ENCODE measurements around the gene JTB.
"Not testable (repeated sequence)": the region's sequence is repeated elsewhere in the genome, so short reads cannot be mapped to it uniquely, and the experiment has no call there.

The JTB gene

GRCh38 chr1:153987621-153988020, 10.1 kb upstream of the JTB start:
- H3K4me1 Mint-ChIP-seq = peaks cover 29% of the 10 kb centered on the region
- H3K36me3 Mint-ChIP-seq = peaks cover 15% of the 10 kb centered on the region
- H3K27ac Mint-ChIP-seq = peak overlapping the region; percentile 94
- H3K9me3 Mint-ChIP-seq = no peaks in the 10 kb centered on the region
- DNase-seq (ENCODE audit: low spot score in 2 of 2) = no peak
- ATAC-seq (ENCODE audit: low read depth) = no peak
- H3K4me3 Mint-ChIP-seq = no peak overlapping the region
- peaks cover 2% of the 10 kb centered on the region for H3K27me3 Mint-ChIP-seq

- peaks cover 19% of the 10 kb centered on the region for H3K4me1 Mint-ChIP-seq
- no peaks in the 10 kb centered on the region for H3K9me3 Mint-ChIP-seq
- ATAC-seq (ENCODE audit: low read depth) = no peak
- peaks cover 2% of the 10 kb centered on the region for H3K27me3 Mint-ChIP-seq
- peak within 1 kb of the TSS; percentile 94 for H3K27ac Mint-ChIP-seq
- H3K36me3 Mint-ChIP-seq = peaks cover 4% of the 10 kb centered on the region
- no peak for DNase-seq (ENCODE audit: low spot score in 2 of 2)
- peak within 1 kb of the TSS; percentile 74 for H3K4me3 Mint-ChIP-seq
These were observed 8.7 kb upstream of the JTB start, which contains the start of gene RAB13 for GRCh38 chr1:153985941-153986761. TSS of gene RAB13 (minus strand) at chr1:153986339. CDS start at chr1:153986236, 103 bp downstream.

GRCh38 chr1:153985341-153985912, 8.0 kb upstream of the JTB start:
- no peak for ATAC-seq (ENCODE audit: low read depth)
- H3K9me3 Mint-ChIP-seq = no peaks in the 10 kb centered on the region

GRCh38 chr1:153984123-153984894, 6.8 kb upstream of the JTB start:
- H3K4me3 Mint-ChIP-seq = no peak overlapping the region
- peaks cover 2% of the 10 kb centered on the region for H3K27me3 Mint-ChIP-seq
- no peak for DNase-seq (ENCODE audit: low spot score in 2 of 2)
- H3K27ac Mint-ChIP-seq = no peak overlapping the region
- H3K36me3 Mint-ChIP-seq = no peaks in the 10 kb centered on the region
- H3K9me3 Mint-ChIP-seq = no peaks in the 10 kb centered on the region
- H3K4me1 Mint-ChIP-seq = peaks cover 13% of the 10 kb centered on the region
- no peak for ATAC-seq (ENCODE audit: low read depth)

More at GRCh38 chr1:153985341-153985912, 8.0 kb upstream of the JTB start:
- Mint-ChIP-seq H3K36me3 (no peaks in the 10 kb centered on the region), H3K27me3 (peaks cover 2% of the 10 kb centered on the region), H3K27ac (peak overlapping the region; percentile 15), H3K4me3 (peak overlapping the region; percentile 58), H3K4me1 (peaks cover 17% of the 10 kb centered on the region)
- no peak for DNase-seq (ENCODE audit: low spot score in 2 of 2)

- not testable (repeated sequence) for H3K27ac Mint-ChIP-seq; H3K27me3 Mint-ChIP-seq; H3K36me3 Mint-ChIP-seq; ATAC-seq (ENCODE audit: low read depth); H3K9me3 Mint-ChIP-seq; H3K4me3 Mint-ChIP-seq; DNase-seq (ENCODE audit: low spot score in 2 of 2)
- H3K4me1 Mint-ChIP-seq = peaks cover 20% of the 10 kb centered on the region
These were observed 4.3 kb upstream of the JTB start for GRCh38 chr1:153981735-153982134.

- not testable (repeated sequence) for H3K27me3 Mint-ChIP-seq; H3K36me3 Mint-ChIP-seq; H3K9me3 Mint-ChIP-seq; ATAC-seq (ENCODE audit: low read depth); H3K27ac Mint-ChIP-seq; DNase-seq (ENCODE audit: low spot score in 2 of 2)
- Mint-ChIP-seq H3K4me1 (peaks cover 26% of the 10 kb centered on the region), H3K4me3 (peak overlapping the region; percentile 96)
These were observed 1.6 kb upstream of the JTB start for GRCh38 chr1:153979091-153979490.

- Mint-ChIP-seq H3K4me1 (peaks cover 27% of the 10 kb centered on the region), H3K36me3 (peaks cover 8% of the 10 kb centered on the region), H3K27ac (peak overlapping the region; percentile 86), H3K27me3 (no peaks in the 10 kb centered on the region), H3K4me3 (peak overlapping the region; percentile 96), H3K9me3 (no peaks in the 10 kb centered on the region)
- no peak for ATAC-seq (ENCODE audit: low read depth)
- no peak for DNase-seq (ENCODE audit: low spot score in 2 of 2)
These were observed 918 bp upstream of the JTB start for GRCh38 chr1:153978274-153978909.

GRCh38 chr1:153976819-153977249, 640 bp downstream of the JTB start:
- no peak for DNase-seq (ENCODE audit: low spot score in 2 of 2)
- H3K4me1 Mint-ChIP-seq = peaks cover 30% of the 10 kb centered on the region
- ATAC-seq (ENCODE audit: low read depth) = no peak
- H3K27me3 Mint-ChIP-seq = no peaks in the 10 kb centered on the region
- H3K36me3 Mint-ChIP-seq = peaks cover 8% of the 10 kb centered on the region
- peak overlapping the region; percentile 86 for H3K27ac Mint-ChIP-seq
- H3K4me3 Mint-ChIP-seq = peak overlapping the region; percentile 96
- H3K9me3 Mint-ChIP-seq = no peaks in the 10 kb centered on the region

GRCh38 chr1:153973525-153973924, 3.9 kb downstream of the JTB start:
- H3K4me1 Mint-ChIP-seq = peaks cover 32% of the 10 kb centered on the region
- H3K9me3 Mint-ChIP-seq = no peaks in the 10 kb centered on the region
- H3K27ac Mint-ChIP-seq = peak overlapping the region; percentile 32
- H3K4me3 Mint-ChIP-seq = no peak overlapping the region
- H3K36me3 Mint-ChIP-seq = peaks cover 8% of the 10 kb centered on the region
- DNase-seq (ENCODE audit: low spot score in 2 of 2) (no peak), ATAC-seq (ENCODE audit: low read depth) (no peak)
- no peaks in the 10 kb centered on the region for H3K27me3 Mint-ChIP-seq

- Mint-ChIP-seq H3K27ac (peak overlapping the region; percentile 32), H3K36me3 (peaks cover 8% of the 10 kb centered on the region)
These were observed 4.4 kb downstream of the JTB start for GRCh38 chr1:153973071-153973470.

GRCh38 chr1:153970346-153970745, 7.1 kb downstream of the JTB start:
- no peak overlapping the region for H3K27ac Mint-ChIP-seq
- no peaks in the 10 kb centered on the region for H3K27me3 Mint-ChIP-seq
- peaks cover 27% of the 10 kb centered on the region for H3K4me1 Mint-ChIP-seq
- no peaks in the 10 kb centered on the region for H3K9me3 Mint-ChIP-seq
- peaks cover 4% of the 10 kb centered on the region for H3K36me3 Mint-ChIP-seq
- ATAC-seq (ENCODE audit: low read depth) = no peak
- H3K4me3 Mint-ChIP-seq = no peak overlapping the region
- DNase-seq (ENCODE audit: low spot score in 2 of 2) = no peak

More at GRCh38 chr1:153973071-153973470, 4.4 kb downstream of the JTB start:
- ATAC-seq (ENCODE audit: low read depth) (no peak), DNase-seq (ENCODE audit: low spot score in 2 of 2) (no peak)
- Mint-ChIP-seq H3K4me3 (no peak overlapping the region), H3K27me3 (no peaks in the 10 kb centered on the region), H3K4me1 (peaks cover 34% of the 10 kb centered on the region), H3K9me3 (no peaks in the 10 kb centered on the region)

- ATAC-seq (ENCODE audit: low read depth) = no peak
- peaks cover 28% of the 10 kb centered on the region for H3K4me1 Mint-ChIP-seq
- H3K9me3 Mint-ChIP-seq = no peaks in the 10 kb centered on the region
- no peak for DNase-seq (ENCODE audit: low spot score in 2 of 2)
- peaks cover under 1% of the 10 kb centered on the region for H3K36me3 Mint-ChIP-seq
- H3K4me3 Mint-ChIP-seq = peak overlapping the region; percentile 31
- H3K27ac Mint-ChIP-seq = no peak overlapping the region
- no peaks in the 10 kb centered on the region for H3K27me3 Mint-ChIP-seq
These were observed 8.5 kb downstream of the JTB start for GRCh38 chr1:153968972-153969371.

- ATAC-seq (ENCODE audit: low read depth) (no peak), DNase-seq (ENCODE audit: low spot score in 2 of 2) (no peak)
- no peaks in the 10 kb centered on the region for H3K36me3 Mint-ChIP-seq
- no peaks in the 10 kb centered on the region for H3K27me3 Mint-ChIP-seq
- no peaks in the 10 kb centered on the region for H3K9me3 Mint-ChIP-seq
- H3K4me1 Mint-ChIP-seq = peaks cover 33% of the 10 kb centered on the region
- H3K27ac Mint-ChIP-seq = peak overlapping the region; percentile 96
- peak overlapping the region; percentile 98 for H3K4me3 Mint-ChIP-seq
These were observed 9.1 kb downstream of the JTB start for GRCh38 chr1:153968408-153968807.
